GM18498 (cell line): ENCODE data around the gene ATRN.

Experiments
- ATAC-seq: cut with Tn5 transposase; IDR thresholded peaks from one replicate; pipeline ENCODE4 v1.9.1; 2021; ENCODE audit warnings: mild to moderate bottlenecking, moderate library complexity; ENCODE audit not compliant: unreplicated experiment

The ATRN gene

GRCh38 chr20:3673221-3674070, 202.6 kb downstream of the ATRN start:
- ATAC-seq, result no peak

- no peak for ATAC-seq
Measured at GRCh38 chr20:3674447-3674846, 203.6 kb downstream of the ATRN start.

- ATAC-seq, result no peak
Measured at GRCh38 chr20:3674995-3675900, 204.4 kb downstream of the ATRN start.

DNA sequence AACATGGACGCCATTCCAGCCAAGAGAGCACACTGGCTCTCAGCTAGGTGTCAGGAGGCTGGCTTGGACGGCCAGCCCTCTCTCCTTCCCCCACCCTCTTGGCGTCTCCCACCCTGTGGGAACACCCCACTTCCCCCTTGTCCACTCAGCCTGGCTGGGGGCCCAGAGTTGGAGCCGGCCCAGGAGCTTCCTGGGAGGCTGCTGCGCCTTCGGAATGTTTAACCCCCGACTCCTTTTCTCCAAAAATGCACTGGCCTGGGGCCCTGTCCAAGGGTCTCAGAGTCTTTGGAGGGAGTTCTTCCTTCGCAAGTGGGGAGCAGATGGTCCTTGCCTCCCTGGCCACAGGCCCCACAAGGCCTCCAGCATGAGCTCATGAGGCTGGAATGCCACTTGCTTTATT, 206.9 kb downstream of the ATRN start:
- no peak for ATAC-seq

DNA sequence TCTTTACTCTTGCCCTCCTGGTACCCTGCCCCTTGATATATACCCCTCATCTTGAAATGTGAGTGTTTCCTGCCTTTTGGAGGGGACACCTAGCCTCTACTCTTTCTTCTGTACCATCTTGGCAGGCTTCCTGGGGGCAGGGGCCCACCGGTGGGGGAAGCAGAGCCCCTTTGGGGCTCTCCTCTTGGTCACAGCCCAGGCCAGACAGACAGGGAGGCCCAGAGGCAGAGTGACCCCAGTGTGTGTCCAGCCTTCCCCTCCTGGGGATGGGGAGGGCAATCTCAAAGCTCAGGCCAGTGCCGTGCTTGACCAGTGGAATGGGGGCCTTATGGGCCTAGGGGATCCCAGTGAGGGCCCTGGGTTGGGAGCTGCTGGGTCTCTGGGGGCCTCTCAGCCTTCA, 207.4 kb downstream of the ATRN start:
- no peak for ATAC-seq

DNA sequence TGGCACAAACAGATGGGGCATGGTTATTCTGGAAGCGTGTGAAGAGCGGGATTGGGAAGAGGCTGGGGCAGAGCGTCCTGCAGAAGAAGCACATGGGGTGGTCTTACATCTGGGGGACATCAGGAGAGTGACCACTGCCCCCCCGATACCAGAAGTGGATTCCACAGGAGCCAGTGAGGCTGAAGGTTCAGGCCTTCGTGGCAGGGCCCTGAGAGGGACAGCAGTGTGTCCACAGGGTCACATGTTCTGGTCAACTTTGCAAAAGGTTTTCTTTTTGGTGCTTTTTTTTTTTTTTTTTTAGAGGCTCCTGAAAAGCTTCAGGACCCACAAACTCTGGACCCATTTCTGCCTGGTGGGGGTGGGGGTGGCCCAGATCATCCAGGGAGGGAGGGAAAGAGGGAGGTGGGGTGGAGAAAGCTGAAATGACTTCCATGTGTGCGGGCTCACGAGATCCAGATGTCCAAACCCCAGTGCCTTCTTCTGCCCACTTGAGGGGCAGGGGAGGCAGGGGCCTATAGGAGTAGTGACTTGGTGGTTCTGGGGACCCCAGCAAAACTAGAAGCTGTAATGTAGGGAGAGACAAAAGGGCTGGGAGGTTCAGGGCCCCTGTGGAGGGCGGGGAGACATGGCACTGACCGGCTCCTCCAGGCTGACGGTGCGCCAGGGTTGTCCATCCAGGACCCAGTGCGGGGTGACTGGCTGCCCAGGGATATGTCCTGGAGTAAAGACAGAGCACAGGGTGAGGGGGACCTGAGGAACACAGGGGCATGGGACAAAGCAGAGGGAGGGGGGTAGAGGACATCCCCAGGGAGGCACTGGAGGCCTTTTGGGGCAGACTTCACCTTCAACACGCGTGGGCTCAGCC, 208.3 kb downstream of the ATRN start:
- no peak for ATAC-seq

- no peak for ATAC-seq
Measured at GRCh38 chr20:3679749-3680700, 209.2 kb downstream of the ATRN start.

DNA sequence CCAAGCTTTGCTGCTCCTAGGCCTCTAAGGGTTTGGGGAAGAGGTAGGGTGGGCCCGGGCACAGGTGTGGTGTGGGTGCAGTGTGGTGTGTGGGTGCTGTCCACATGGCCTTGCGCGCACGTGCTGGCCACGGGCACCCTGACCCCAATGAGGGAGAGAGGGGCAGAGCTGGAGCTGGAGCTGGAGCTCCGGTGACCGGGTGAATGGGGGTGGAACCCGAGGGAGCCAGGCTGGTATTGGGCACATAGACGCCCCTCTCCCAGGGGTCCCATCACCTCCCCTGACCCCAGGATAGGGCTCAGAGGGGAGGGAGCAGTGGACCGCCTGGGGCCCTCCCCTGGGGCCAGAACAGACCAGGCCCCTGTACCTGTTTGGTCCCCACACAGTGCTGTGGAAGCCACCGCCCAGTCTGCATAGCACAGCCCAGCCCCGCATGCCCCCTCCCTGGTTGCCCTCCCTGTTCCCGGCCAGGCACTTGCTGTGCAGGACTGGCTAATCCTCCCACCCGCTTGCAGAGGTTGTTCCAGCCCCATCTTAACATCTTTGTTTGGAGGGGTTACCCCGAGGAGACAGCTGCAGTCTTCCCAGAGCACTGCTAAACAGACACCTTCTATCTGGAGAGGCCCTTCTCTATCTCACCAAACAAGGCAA, 210.0 kb downstream of the ATRN start:
- no peak for ATAC-seq

GRCh38 chr20:3681352-3681930, 210.6 kb downstream of the ATRN start:
- ATAC-seq, result no peak

- ATAC-seq, result no peak
Measured at GRCh38 chr20:3681931-3682781, 211.3 kb downstream of the ATRN start, which contains the start of gene ADAM33. ADAM33 (minus strand) TSS chr20:3682010; CDS start chr20:3682004, 6 bp downstream.

DNA sequence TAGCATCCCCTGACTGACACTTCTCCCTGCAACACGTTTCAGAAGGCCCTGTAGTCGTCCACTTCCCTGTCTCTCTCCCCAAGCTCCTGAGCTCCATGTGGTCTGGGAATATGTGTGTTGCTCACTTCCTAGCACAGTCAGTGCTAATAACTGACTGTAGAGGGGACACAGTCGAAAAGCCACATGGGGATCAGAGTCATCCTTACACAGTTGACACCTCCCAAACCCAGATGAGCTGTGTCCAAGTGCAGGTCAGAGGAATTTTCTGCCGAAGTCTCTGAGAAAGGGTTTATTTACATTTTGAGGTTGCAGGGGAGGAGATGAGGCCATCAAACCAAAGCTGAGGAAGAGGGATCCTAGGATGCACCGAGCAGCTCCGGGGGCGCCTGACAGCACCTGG, 214.5 kb downstream of the ATRN start:
- ATAC-seq, result no peak

GRCh38 chr20:3686421-3686820, 215.6 kb downstream of the ATRN start:
- no peak for ATAC-seq

DNA sequence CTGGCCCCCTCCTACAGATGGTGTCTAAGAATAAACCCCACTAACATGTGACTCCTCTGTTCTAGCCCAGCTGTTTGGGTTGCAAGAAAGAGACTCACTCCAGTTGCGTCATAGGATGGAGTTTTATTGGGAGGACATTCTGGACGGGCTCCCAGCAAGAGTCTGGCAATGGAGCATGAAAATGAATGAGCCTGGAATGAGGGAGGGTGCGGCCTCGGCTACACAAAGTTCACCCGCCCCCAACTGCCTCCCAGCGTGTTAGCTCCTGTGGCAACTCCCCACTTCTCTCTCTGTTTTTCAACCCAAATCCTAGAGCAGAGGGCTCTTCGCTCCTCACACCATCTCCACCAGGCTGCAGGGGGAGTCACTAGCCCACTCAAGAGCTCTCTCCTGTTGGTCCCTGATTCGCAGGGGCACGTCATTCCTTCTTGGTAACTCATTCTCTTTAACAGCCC, 216.1 kb downstream of the ATRN start:
- ATAC-seq, result no peak

DNA sequence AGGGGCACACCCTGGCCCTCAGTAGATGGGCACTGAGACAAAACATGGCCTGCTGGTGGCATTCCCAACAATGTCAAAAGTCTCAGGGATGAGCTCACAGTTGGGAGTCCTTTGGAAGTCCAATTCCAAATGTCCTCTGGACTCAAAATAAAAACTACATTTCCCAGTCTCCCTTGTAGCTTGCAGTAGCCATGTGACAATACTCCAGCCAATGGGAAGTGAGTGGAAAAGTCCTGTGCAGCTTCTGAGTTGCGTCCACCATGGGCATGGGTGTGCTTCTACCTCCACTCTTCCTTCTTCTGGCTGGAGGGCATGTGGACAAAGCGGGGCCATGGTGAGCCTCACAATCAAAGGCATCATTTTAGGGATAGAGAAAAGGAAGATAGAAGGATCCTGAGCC, 216.8 kb downstream of the ATRN start:
- ATAC-seq, result no peak

GRCh38 chr20:3689978-3690377, 219.2 kb downstream of the ATRN start:
- no peak for ATAC-seq

DNA sequence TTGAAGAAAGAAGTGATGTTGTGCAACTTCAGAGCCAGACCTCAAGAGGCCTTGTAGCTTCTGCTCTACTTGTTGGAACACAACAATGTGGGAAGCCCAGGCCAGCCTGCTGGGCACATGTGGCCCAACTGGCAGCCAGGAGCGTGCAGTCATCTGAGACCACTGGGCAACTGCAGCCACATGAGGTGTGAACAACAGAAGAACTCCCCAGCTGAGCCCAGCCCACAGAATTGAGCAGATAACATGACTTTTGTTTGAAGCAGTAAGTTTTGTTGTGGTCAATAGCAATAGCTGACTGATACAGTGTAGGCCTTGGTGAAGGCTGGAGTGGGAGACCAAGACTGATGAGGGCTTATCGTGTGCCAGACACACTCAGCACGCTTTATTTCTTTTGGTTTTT, 219.6 kb downstream of the ATRN start:
- ATAC-seq, result no peak

DNA sequence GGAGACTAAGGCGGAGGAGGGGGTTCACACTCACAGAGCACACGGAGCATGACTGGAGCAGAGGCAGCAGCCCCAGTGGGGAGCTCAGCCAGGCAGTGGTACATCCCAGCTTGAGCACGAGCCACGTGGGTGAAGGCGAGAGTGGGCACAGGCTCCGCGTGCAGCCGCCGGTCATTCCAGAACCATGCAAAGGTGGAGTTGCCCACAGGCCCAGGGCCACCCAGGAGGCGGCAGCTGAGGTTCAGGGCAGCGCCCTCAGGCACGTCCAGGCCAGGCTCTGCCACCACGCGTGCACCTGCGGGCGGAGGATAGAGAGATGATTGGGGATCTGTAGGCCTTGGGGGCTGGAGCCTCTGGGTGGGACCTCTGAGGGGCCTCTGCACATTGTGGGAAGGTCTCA, 220.5 kb downstream of the ATRN start:
- no peak for ATAC-seq

DNA sequence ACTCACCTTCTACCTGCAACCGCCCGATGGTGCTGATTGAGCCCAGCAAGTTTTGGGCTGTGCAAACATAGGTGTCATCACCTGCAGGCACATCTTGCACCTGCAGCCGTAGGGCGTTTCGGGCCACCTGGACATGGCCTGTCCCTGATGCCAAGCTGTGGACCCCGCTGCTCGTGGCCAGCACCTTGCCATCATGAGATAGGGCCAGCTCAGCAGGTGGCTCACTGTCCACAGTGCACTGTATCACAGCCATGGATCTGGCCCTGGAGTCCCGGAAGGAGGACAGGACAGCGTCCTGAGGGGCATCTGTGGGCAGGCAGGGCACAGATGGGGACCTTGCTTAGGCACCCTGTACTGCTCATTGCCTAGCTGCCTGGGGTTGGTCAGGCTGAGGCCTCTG, 221.1 kb downstream of the ATRN start:
- ATAC-seq, result no peak
